ENCODE measurements around the gene REXO1.
A peak's percentile ranks its signal among the peaks of the same experiment; 100 is the strongest.
"Not testable (repeated sequence)": the region's sequence is repeated elsewhere in the genome, so short reads cannot be mapped to it uniquely, and the experiment has no call there.

Gene REXO1, protein sequence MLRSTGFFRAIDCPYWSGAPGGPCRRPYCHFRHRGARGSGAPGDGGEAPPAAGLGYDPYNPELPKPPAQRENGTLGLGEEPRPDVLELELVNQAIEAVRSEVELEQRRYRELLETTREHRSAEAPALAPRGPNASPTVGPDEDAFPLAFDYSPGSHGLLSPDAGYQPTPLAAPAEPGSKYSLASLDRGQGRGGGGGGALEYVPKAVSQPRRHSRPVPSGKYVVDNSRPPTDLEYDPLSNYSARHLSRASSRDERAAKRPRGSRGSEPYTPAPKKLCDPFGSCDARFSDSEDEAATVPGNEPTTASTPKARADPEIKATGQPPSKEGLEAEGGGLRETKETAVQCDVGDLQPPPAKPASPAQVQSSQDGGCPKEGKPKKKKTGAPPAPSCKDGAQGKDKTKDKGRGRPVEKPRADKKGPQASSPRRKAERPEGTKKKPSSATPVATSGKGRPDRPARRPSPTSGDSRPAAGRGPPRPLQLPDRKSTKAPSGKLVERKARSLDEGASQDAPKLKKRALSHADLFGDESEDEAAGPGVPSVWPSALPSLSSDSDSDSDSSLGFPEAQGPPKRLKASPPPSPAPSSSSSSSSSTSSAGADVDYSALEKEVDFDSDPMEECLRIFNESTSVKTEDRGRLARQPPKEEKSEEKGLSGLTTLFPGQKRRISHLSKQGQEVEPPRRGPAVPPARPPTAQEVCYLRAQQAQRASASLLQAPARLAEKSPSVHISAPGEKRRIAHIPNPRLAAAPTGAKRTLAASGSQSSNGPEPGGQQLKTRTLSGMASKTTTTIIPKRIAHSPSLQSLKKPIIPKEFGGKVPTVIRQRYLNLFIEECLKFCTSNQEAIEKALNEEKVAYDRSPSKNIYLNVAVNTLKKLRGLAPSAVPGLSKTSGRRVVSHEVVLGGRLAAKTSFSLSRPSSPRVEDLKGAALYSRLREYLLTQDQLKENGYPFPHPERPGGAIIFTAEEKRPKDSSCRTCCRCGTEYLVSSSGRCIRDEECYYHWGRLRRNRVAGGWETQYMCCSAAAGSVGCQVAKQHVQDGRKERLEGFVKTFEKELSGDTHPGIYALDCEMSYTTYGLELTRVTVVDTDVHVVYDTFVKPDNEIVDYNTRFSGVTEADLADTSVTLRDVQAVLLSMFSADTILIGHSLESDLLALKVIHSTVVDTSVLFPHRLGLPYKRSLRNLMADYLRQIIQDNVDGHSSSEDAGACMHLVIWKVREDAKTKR

DNA sequence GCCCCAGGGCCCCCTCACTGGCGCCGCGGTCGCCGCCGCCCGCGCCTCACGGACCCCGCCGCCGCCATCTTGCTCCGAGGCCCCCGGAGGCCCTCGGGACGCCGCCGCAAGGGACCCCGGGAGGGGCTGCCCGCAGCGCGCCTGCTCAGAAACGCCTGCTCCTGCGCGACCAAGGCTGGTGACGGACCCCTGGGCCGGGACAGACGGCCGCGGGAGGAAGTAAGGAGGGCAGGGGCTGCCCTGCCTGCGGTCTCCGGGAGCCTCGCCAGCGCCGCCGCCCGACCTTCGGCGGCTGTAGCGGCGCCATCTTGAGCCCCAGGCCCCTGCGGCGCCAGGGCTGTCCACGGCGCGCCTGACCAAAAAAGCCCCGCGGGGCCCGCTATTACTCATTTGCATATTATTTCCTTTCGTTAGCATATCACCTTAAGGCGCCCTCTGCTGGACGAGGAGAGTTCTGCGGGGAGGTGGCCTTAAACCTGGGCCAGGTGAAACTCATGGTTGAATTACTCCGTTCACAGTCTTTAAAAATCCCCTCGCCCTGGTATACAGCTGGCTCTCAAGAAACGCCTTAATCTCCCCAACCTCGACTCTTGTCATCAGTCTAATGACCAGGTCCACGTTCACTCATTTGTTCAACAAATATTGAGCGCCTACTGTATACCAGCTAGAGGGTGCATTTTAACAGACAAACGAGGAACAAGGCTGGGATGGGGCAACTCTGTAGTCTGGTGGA, at the start of gene REXO1:
REXO1 (minus strand) TSS at position 85 of the 733 bp plus-strand sequence. CDS start 125 bp downstream, outside the sequence.
- peak within 1 kb of the TSS; percentile 89 for H3K4me3 ChIP-seq (replicated peaks; ENCODE audit: low read depth, low read length)
- peak; percentile 72 for DNase-seq (ENCODE audit: extremely low read depth, low read depth)
- TF ChIP-seq, protein P1, sequence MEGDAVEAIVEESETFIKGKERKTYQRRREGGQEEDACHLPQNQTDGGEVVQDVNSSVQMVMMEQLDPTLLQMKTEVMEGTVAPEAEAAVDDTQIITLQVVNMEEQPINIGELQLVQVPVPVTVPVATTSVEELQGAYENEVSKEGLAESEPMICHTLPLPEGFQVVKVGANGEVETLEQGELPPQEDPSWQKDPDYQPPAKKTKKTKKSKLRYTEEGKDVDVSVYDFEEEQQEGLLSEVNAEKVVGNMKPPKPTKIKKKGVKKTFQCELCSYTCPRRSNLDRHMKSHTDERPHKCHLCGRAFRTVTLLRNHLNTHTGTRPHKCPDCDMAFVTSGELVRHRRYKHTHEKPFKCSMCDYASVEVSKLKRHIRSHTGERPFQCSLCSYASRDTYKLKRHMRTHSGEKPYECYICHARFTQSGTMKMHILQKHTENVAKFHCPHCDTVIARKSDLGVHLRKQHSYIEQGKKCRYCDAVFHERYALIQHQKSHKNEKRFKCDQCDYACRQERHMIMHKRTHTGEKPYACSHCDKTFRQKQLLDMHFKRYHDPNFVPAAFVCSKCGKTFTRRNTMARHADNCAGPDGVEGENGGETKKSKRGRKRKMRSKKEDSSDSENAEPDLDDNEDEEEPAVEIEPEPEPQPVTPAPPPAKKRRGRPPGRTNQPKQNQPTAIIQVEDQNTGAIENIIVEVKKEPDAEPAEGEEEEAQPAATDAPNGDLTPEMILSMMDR (IDR thresholded peaks at IDR 0.05; ENCODE audit: low read depth, low read length, missing control alignments), result peak; percentile 90

- no peak overlapping the region for H3K4me3 ChIP-seq (replicated peaks; ENCODE audit: low read depth, low read length)
- DNase-seq (ENCODE audit: extremely low read depth, low read depth), result no peak
- TF ChIP-seq, protein P1 (IDR thresholded peaks at IDR 0.05; ENCODE audit: low read depth, low read length, missing control alignments), result no peak
Observed at GRCh38 chr19:1896508-1896907, 48.2 kb upstream of the REXO1 start.

DNA sequence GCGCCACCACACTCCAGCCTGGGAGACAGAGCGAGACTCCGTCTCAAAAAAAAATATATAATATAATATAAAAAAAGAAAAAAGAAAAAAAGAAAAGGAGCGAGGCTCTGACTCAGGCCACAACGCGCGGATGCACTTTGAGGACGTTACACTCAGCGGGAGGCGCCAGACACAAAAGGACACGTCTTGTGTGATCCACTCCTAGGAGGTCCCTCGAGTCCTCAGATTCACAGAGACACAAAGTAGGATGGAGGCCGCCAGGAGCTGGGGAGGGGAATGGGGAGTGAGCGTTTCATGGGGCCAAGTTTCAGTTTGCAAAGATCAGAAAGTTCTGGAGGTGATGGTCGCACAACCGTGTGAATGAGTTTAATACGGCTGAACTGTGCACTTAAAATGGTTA, 45.5 kb upstream of the REXO1 start:
- no peak for DNase-seq (ENCODE audit: extremely low read depth, low read depth)
- TF ChIP-seq, protein P1 (IDR thresholded peaks at IDR 0.05; ENCODE audit: low read depth, low read length, missing control alignments), result no peak
- no peak overlapping the region for H3K4me3 ChIP-seq (replicated peaks; ENCODE audit: low read depth, low read length)

DNA sequence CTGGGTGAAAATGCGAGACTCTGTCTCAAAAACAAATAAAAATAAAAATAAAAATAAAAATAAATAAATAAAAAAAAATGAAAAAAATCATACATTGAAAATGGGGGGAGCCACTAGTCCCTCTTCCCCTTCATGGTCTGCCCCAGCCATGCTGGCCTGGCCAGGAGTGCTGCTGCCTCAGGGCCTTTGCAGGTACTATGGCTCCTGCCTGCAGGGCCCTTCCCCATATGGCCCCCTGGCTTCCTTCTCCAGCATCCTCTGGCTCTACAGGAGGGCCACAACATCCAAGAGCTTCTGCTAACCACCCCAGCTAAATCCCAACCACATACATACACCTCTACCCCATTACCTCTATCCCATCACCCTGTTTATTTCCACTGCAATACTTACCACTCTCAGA, 41.6 kb upstream of the REXO1 start:
- TF ChIP-seq, protein P1 (IDR thresholded peaks at IDR 0.05; ENCODE audit: low read depth, low read length, missing control alignments), result no peak
- no peak overlapping the region for H3K4me3 ChIP-seq (replicated peaks; ENCODE audit: low read depth, low read length)
- no peak for DNase-seq (ENCODE audit: extremely low read depth, low read depth)

DNA sequence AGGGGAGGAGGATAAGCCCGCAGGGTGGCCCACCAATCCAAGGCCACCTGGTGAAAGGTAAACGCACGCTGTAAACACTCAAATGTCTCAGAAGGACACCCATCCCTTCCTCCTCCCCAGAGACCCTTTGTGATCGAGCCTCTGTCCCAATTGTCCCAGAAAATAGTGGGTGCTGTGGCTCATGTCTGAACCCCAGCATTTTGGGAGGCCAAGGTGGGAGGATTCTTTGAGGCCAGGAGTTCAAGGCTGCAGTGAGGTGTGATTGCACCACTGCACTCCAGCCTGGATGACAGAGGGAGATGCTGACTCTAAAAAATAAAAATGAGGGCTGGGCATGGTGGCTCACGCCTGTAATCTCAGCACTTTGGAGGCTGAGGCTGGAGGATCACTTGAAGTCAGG, 40.1 kb upstream of the REXO1 start:
- TF ChIP-seq, protein P1 (IDR thresholded peaks at IDR 0.05; ENCODE audit: low read depth, low read length, missing control alignments), result no peak
- no peak overlapping the region for H3K4me3 ChIP-seq (replicated peaks; ENCODE audit: low read depth, low read length)
- no peak for DNase-seq (ENCODE audit: extremely low read depth, low read depth)

DNA sequence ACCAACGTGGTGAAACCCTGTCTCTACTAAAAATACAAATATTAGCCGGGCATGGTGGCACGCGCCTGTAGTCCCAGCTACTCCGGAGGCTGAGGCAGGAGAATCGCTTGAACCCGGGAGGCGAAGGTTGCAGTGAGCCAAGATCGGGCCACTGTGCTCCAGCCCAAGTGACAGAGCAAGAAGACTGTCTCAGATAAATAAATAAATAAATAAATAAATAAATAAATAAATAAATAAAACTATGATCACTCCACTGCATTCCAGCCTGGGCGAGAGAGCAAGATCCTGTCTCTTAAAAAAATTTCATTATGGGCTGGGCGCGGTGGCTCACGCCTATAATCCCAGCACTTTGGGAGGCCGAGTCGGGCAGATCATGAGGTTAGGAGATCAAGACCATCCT, 38.1 kb upstream of the REXO1 start:
- DNase-seq (ENCODE audit: extremely low read depth, low read depth); H3K4me3 ChIP-seq (replicated peaks; ENCODE audit: low read depth, low read length): not testable (repeated sequence)

- peak within 1 kb of the TSS; percentile 88 for H3K4me3 ChIP-seq (replicated peaks; ENCODE audit: low read depth, low read length)
- peak; percentile 52 for DNase-seq (ENCODE audit: extremely low read depth, low read depth)
Observed at GRCh38 chr19:1885398-1886119, 37.3 kb upstream of the REXO1 start, which contains the start of gene ABHD17A. TSS of gene ABHD17A (minus strand) at chr19:1885496. CDS start at chr19:1881566, 3,930 bp downstream.

Data from HFF-Myc (cell line).